Measurements from ENCODE around the gene MACROD2. TPM values are rescaled to one million over a fixed set of nuclear protein-coding genes. Genes with fewer than 3 reads are reported as not detected.
"Not testable (repeated sequence)": the region's sequence is repeated elsewhere in the genome, so short reads cannot be mapped to it uniquely, and the experiment has no call there.

Gene MACROD2
- total RNA-seq, 1 donor, result 1.7 TPM

DNA sequence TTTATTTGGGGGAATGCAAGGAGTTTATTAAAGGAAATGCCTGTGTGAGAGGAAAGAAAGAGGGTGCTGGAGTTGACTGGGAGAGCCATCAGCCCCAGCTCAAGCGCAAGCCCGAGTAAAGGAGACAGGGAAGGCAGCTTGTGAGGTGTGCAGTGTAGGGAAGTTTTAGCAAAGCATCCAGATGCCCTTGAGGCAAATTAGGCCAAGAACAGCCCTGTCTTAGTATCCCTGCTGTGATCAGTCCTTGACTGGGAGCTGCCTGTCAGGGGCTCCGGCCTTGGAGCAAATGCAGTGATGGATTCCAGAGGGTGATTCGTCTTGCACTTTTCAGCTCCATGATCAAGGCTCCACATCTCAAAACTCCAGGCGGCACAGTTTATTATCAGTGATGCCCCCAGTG lies 2016.2 kb downstream of the MACROD2 start:
- Histone ChIP-seq H3K4me3 (ENCODE audit: low read length) (no peak overlapping the region), H3K4me1 (ENCODE audit: insufficient read depth, low read length) (no peaks in the 10 kb centered on the region), H3K9me3 (ENCODE audit: low read depth, low read length) (no peaks in the 10 kb centered on the region), H3K27me3 (ENCODE audit: insufficient read depth, low read length) (no peaks in the 10 kb centered on the region)

DNA sequence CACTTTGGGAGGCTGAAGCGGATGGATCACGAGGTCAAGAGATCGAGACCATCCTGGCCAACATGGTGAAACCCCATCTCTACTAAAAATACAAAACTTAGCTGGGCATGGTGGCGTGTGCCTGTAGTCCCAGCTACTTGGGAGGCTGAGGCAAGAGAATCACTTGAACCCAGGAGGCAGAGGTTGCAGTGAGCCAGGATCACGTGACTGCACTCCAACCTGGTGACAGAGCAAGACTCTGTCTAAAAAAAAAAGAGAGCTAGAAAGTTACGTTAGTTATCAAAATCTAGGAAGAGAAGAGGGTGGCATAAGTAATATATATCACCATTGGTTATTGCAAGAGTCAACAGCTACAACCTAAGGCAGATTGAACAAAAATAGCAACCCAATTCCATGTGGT lies 2017.6 kb downstream of the MACROD2 start:
- not testable (repeated sequence) for H3K27me3 ChIP-seq (ENCODE audit: insufficient read depth, low read length); H3K4me1 ChIP-seq (ENCODE audit: insufficient read depth, low read length); H3K4me3 ChIP-seq (ENCODE audit: low read length); H3K9me3 ChIP-seq (ENCODE audit: low read depth, low read length)

DNA sequence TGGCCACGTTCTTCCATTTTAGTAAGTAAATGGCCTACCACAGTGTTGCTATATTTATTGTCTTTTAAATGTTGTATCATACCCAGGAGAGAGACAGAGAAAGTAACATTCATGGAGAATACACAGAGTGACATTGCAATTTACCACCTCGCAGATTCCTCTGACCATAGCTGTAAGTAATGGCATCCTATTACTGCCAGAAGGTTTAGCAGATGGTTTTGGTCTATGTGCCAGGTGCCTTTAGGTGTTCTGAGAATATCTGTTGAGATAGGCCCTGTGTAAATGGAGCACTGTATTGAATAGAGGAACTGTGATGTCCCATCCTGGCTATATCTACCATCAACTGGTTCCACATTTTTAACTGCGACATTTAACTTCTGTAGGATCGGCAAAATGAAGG lies 2018.3 kb downstream of the MACROD2 start:
- Histone ChIP-seq H3K4me1 (ENCODE audit: insufficient read depth, low read length) (no peaks in the 10 kb centered on the region), H3K27me3 (ENCODE audit: insufficient read depth, low read length) (no peaks in the 10 kb centered on the region), H3K4me3 (ENCODE audit: low read length) (no peak overlapping the region), H3K9me3 (ENCODE audit: low read depth, low read length) (no peaks in the 10 kb centered on the region)

DNA sequence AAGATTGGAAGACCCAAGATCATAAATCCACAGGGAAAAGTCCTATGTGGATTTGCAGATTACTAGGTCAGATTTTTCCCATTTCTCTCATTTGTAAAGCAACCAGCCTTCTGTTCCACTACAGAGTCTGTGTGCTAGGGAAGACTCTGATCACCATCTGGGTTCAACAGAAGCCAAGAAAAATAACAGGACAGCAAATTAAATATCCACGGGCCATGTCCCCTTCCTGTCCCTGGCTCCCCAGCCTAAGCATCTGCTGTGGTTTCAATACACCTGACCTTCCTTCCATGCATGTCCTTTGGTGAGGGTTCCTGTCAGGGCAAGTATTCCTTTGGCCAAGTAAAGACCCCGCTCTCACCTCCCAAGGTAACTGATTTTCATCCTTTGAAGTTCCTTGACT lies 2019.1 kb downstream of the MACROD2 start:
- no peak overlapping the region for H3K4me3 ChIP-seq (ENCODE audit: low read length)
- H3K9me3 ChIP-seq (ENCODE audit: low read depth, low read length), result no peaks in the 10 kb centered on the region
- no peaks in the 10 kb centered on the region for H3K27me3 ChIP-seq (ENCODE audit: insufficient read depth, low read length)
- H3K4me1 ChIP-seq (ENCODE audit: insufficient read depth, low read length), result no peaks in the 10 kb centered on the region

DNA sequence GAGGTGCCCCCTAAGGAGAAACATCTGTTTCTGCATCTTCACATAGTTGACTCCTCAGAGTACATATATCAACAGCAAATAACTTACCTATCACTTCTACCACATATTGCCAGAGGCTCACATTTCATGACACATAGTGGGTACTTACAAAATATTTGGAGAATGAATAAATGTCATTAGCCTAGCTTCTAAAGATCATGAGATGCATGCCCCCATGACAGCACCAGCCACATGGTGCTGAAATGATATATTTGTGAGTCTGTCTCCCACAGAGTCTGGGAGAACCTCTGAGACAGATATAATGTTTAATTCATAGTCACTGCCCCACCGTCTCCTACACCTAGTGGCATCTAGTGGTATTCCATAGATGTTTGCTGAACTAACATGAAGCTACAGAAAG lies 2022.3 kb downstream of the MACROD2 start:
- Histone ChIP-seq H3K9me3 (ENCODE audit: low read depth, low read length) (no peaks in the 10 kb centered on the region), H3K4me1 (ENCODE audit: insufficient read depth, low read length) (no peaks in the 10 kb centered on the region), H3K27me3 (ENCODE audit: insufficient read depth, low read length) (no peaks in the 10 kb centered on the region), H3K4me3 (ENCODE audit: low read length) (no peak overlapping the region)

DNA sequence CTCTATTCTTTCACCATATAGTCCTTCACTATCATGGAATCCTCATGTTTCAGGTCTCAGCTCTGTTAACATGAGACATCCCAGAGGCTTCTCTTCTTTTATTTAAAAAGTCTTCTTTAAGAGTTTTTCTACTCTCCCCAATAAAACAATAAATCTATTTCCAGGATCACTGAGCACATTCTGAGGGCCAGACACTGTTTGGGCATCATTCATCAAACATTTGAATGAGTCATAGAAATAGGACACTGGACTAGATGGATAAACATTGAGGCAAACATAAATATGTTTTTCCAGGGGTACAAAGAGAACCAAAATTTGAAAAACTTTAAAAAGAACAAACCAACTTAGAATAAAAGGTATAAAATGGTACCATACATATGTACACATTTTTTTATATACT lies 2023.6 kb downstream of the MACROD2 start:
- H3K9me3 ChIP-seq (ENCODE audit: low read depth, low read length), result no peaks in the 10 kb centered on the region
- H3K27me3 ChIP-seq (ENCODE audit: insufficient read depth, low read length), result no peaks in the 10 kb centered on the region
- H3K4me3 ChIP-seq (ENCODE audit: low read length), result no peak overlapping the region
- H3K4me1 ChIP-seq (ENCODE audit: insufficient read depth, low read length), result no peaks in the 10 kb centered on the region

DNA sequence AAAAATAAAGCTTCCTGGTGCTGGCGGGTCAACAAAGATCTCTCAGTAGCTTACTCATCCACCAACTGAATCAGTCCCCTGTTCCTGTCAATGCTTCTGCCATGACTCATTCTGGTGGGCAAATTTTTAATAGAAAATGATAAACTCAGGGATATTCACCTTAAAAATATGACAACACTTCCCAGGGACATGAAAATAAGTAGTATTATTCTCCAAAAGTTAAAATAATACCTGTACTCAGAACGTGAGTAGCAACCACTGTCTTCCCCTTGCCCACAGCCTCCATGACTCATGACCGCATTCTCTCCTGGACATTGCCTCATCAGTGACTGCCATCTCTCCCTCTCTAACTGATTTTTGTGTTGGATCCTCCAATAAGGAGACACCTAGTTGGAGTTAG lies 2025.7 kb downstream of the MACROD2 start:
- H3K27me3 ChIP-seq (ENCODE audit: insufficient read depth, low read length), result no peaks in the 10 kb centered on the region
- no peaks in the 10 kb centered on the region for H3K9me3 ChIP-seq (ENCODE audit: low read depth, low read length)
- H3K4me3 ChIP-seq (ENCODE audit: low read length), result no peak overlapping the region
- no peaks in the 10 kb centered on the region for H3K4me1 ChIP-seq (ENCODE audit: insufficient read depth, low read length)

DNA sequence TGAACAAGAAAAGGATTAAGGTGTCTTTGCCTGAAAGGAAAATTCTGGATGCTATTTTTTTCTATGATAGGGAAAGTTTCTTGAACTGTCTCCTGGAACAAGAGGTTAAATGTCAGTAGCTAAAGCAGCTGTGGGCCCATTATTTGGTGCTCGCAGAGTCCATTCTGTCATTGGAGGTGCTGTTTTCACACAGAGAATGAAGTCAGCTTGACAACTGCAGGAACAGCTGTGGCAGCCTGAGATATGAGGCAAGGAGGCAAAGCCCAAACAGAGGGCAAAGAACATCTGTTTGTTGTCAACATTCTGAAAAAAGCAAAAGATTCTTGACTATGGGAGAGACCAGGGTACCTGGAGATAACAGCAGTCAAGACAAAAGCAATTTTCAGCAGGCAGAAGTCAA lies 2029.8 kb downstream of the MACROD2 start:
- Histone ChIP-seq H3K9me3 (ENCODE audit: low read depth, low read length) (no peaks in the 10 kb centered on the region), H3K4me1 (ENCODE audit: insufficient read depth, low read length) (no peaks in the 10 kb centered on the region), H3K4me3 (ENCODE audit: low read length) (no peak overlapping the region), H3K27me3 (ENCODE audit: insufficient read depth, low read length) (no peaks in the 10 kb centered on the region)

DNA sequence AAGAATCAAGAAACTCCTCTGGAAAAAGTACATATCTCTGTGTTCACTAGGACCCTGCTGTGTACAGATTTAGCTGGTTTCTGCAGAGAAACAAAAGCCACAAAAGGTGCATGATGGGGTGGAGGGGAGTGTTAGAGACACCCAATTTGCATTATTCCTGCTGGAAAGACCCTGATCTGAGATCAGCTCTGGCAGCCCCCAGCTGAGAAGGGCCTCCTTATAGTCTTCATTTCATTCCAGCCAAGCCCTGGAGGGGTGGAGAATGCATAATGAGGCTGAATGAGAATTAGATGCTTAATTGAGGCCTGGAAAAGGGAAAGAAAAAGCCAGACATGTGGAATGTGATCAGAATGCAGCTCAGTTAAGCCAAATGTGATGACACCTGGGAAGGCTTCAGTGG lies 2032.4 kb downstream of the MACROD2 start:
- Histone ChIP-seq H3K27me3 (ENCODE audit: insufficient read depth, low read length) (no peaks in the 10 kb centered on the region), H3K4me1 (ENCODE audit: insufficient read depth, low read length) (no peaks in the 10 kb centered on the region), H3K9me3 (ENCODE audit: low read depth, low read length) (no peaks in the 10 kb centered on the region)

DNA sequence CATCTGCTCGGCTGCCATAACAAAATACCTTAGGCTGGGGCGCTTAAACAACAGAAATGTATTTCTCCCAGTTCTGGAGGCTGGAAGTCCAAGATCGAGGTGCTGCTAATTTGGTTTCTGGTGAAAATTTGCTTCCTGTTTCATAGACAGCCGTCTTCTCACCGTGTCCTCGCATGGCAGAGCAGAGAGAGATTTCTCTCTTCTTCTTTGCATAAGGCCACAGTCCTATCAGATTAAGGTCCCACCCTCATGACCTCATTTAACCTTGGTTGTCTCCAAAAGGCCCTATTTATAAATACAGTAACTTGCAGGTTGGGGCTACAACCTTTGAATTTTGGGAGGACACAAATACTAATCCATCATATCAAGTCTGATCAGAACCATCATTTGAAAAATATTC lies 2033.6 kb downstream of the MACROD2 start:
- no peaks in the 10 kb centered on the region for H3K4me1 ChIP-seq (ENCODE audit: insufficient read depth, low read length)
- H3K4me3 ChIP-seq (ENCODE audit: low read length), result no peak overlapping the region

More for the DNA sequence above, 2032.4 kb downstream of the MACROD2 start:
- H3K4me3 ChIP-seq (ENCODE audit: low read length), result no peak overlapping the region

DNA sequence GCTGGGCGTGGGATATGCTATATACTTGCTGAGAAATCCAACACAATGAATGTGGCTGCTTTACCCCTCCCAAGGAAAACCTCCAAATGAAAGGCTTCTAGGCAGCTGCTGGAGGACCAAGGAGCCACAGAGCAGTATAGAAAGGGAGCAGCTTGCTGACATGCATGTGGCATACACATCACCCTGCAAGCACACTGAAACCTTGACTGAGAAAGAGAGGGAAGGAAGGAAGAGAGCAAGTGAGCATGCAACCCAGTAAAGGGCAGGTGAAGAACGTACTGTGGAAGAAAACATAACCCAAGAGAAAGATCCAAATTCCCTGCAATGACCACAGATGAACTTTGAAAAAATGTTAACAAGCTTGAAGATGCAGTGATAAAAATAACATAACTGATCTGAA lies 2034.9 kb downstream of the MACROD2 start:
- H3K9me3 ChIP-seq (ENCODE audit: low read depth, low read length), result no peaks in the 10 kb centered on the region
- H3K4me3 ChIP-seq (ENCODE audit: low read length), result no peak overlapping the region
- no peaks in the 10 kb centered on the region for H3K4me1 ChIP-seq (ENCODE audit: insufficient read depth, low read length)
- no peaks in the 10 kb centered on the region for H3K27me3 ChIP-seq (ENCODE audit: insufficient read depth, low read length)

More for the DNA sequence above, 2033.6 kb downstream of the MACROD2 start:
- H3K9me3 ChIP-seq (ENCODE audit: low read depth, low read length), result no peaks in the 10 kb centered on the region
- H3K27me3 ChIP-seq (ENCODE audit: insufficient read depth, low read length), result no peaks in the 10 kb centered on the region

DNA sequence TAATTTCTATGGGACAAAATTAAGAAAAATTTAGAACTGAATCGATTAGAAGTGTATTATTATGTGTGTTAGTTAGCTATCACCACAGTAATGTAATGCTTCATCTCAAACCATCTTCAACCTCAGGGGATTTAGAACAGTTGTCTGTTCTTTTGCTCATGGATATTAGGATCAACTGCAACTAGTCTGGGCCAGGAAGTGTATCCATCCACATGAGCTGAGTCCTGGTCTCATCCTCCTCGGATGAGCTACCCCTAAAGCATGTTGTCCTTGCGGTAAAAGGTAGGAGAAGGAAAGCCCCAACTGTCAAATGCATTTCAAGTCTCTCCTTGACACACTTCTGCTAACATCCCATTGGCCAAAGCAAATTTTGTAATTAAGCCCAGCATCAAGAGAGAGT lies 2040.3 kb downstream of the MACROD2 start:
- Histone ChIP-seq H3K27me3 (ENCODE audit: insufficient read depth, low read length) (no peaks in the 10 kb centered on the region), H3K4me3 (ENCODE audit: low read length) (no peak overlapping the region), H3K4me1 (ENCODE audit: insufficient read depth, low read length) (no peaks in the 10 kb centered on the region)

DNA sequence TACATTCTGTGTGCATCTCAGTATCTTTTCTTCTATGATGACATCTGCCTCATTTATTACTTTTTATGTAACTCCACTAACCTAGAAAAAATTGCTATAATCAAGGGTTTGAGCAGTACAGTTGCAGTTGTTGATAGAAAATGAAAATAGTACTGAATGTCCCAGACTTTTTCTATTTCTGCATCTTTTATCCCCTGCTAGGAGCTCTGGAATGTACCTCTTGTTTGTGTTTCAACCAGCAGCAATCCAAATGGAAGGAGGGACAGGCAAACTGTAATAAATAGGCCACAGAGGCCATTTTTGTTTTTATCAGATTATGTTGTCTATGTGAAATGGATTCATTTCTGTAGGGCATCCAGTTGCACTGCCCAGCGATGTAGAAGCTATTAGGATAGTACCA lies 2041.0 kb downstream of the MACROD2 start:
- H3K4me1 ChIP-seq (ENCODE audit: insufficient read depth, low read length), result peaks cover 3% of the 10 kb centered on the region
- H3K9me3 ChIP-seq (ENCODE audit: low read depth, low read length), result no peaks in the 10 kb centered on the region
- no peak overlapping the region for H3K4me3 ChIP-seq (ENCODE audit: low read length)
- no peaks in the 10 kb centered on the region for H3K27me3 ChIP-seq (ENCODE audit: insufficient read depth, low read length)

More for the DNA sequence above, 2040.3 kb downstream of the MACROD2 start:
- H3K9me3 ChIP-seq (ENCODE audit: low read depth, low read length), result no peaks in the 10 kb centered on the region

DNA sequence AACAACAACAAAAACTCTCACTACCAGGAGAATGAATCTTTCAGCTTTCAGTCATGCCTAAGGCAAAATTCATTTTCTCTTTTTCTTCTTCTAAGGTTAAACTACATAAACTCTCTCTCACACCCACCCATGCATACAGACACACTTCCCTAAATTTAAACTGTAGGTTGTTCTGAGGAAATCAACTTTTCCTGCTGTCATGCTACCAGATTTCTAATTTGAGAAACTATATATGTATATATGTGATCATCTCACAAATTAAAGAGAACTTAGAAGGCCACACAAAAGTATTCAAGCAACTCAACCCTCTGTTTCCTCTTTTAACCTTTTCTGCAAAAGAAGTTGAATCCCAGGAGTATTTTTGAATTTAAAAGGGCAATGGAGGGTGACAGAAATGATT lies 2045.4 kb downstream of the MACROD2 start:
- Histone ChIP-seq H3K4me1 (ENCODE audit: insufficient read depth, low read length) (peaks cover 3% of the 10 kb centered on the region), H3K27me3 (ENCODE audit: insufficient read depth, low read length) (no peaks in the 10 kb centered on the region), H3K9me3 (ENCODE audit: low read depth, low read length) (no peaks in the 10 kb centered on the region), H3K4me3 (ENCODE audit: low read length) (no peak overlapping the region)

DNA sequence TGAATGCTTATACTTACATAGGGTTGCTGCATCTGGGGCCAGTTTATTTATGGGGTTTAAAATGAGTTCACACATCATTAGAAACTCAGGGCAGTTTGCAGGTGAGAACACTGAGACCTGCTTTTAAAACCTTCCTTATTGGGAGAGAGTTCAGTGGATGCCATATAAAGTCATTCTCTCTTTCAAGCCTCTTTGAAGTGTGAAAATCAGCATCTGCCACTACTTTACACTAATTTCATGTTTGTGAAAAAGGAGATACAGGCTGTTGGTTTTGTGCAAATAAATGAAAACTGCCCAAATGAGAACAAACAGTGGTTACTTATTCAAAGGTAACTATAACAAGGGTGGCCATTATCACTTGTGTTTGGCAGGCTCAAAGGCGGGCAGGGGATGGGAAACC lies 2047.4 kb downstream of the MACROD2 start:
- H3K9me3 ChIP-seq (ENCODE audit: low read depth, low read length), result no peaks in the 10 kb centered on the region
- H3K4me3 ChIP-seq (ENCODE audit: low read length), result no peak overlapping the region
- H3K4me1 ChIP-seq (ENCODE audit: insufficient read depth, low read length), result peaks cover 3% of the 10 kb centered on the region
- H3K27me3 ChIP-seq (ENCODE audit: insufficient read depth, low read length), result no peaks in the 10 kb centered on the region

DNA sequence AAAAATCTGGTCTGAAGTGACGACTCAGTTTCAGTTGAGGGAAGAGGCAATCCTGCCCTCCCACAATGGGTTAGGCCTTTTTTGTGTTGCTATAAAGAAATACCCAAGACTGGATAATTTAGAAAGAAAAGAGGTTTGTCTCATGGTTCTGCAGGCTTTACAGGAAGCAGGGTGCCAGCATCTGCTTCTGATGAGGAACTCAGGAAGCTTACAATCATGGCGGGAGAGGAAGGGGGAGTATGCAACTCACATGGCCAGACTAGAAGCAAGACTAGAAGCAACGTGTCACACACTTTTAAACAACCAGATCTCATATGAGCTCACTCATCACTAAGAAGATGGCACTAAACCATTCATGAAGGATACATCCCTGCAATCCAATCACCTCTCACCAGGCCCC lies 2048.6 kb downstream of the MACROD2 start:
- Histone ChIP-seq H3K4me3 (ENCODE audit: low read length) (no peak overlapping the region), H3K4me1 (ENCODE audit: insufficient read depth, low read length) (peaks cover 3% of the 10 kb centered on the region), H3K9me3 (ENCODE audit: low read depth, low read length) (no peaks in the 10 kb centered on the region), H3K27me3 (ENCODE audit: insufficient read depth, low read length) (no peaks in the 10 kb centered on the region)

DNA sequence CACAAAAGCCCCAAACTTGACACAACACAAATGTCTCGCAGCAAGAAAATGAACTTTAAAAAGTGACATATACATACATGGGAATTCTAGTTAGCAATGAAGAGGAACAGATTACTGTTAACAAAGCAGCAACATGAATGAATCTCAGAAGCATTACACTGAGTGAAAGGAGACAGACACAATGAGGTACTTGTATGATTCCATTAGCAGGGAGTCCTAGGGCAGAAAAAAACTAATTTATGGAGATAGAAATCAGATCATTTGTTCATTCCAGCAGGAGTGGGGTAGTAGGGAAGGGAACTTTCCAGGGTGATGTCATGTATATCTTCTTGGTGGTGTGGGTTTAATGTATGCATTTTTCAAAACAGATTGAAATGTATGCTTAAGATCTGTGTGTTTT lies 2053.6 kb downstream of the MACROD2 start:
- H3K4me1 ChIP-seq (ENCODE audit: insufficient read depth, low read length), result peaks cover 10% of the 10 kb centered on the region
- no peaks in the 10 kb centered on the region for H3K9me3 ChIP-seq (ENCODE audit: low read depth, low read length)
- no peaks in the 10 kb centered on the region for H3K27me3 ChIP-seq (ENCODE audit: insufficient read depth, low read length)

More for the DNA sequence above, 2053.6 kb downstream of the MACROD2 start:
- H3K4me3 ChIP-seq (ENCODE audit: low read length), result no peak overlapping the region
